Psoas muscle (tissue), 8 donors: ENCODE results near the gene COL18A1. TPM values are rescaled to one million over a fixed set of nuclear protein-coding genes. Genes with fewer than 3 reads are reported as not detected.
"Not testable (repeated sequence)": the region's sequence is repeated elsewhere in the genome, so short reads cannot be mapped to it uniquely, and the experiment has no call there.

Experiments
- ATAC-seq, 4 donors: fragments of 200-7000 bp; cut with Tn5 transposase; one replicate each; pipeline ENCODE4 v1.9.1; 2020; ENCODE audit warnings: moderate library complexity in 3 of 4, mild to moderate bottlenecking in 2 of 4
- DNase-seq, 2 donors: peaks; one replicate each; pipeline ENCODE4 v3.0.0-alpha.2; 2020
- H3K27ac ChIP-seq: fragments of 200-600 bp; one replicate; pipeline ENCODE4 v1.8.0; 2022
- H3K27me3 ChIP-seq, 3 donors: fragments of 200-600 bp in 1 of 3; one replicate each; pipeline versions ENCODE4 v1.6.1 to v1.8.0; 2013 to 2022; ENCODE audit warnings: low read length in 2 of 3, mild to moderate bottlenecking in 2 of 3, moderate library complexity in 1 of 3; ENCODE audit not compliant: insufficient read depth in 3 of 3
- H3K36me3 ChIP-seq, 2 donors: fragments of 200-600 bp in 1 of 2; one replicate each; pipeline versions ENCODE4 v1.6.1 to v1.8.0; 2013 to 2022; ENCODE audit warnings: low read depth in 1 of 2, mild to moderate bottlenecking in 1 of 2, moderate library complexity in 1 of 2; ENCODE audit not compliant: insufficient read depth in 1 of 2
- H3K4me1 ChIP-seq: fragments of 200-600 bp; one replicate; pipeline ENCODE4 v1.8.0; 2022
- H3K4me3 ChIP-seq: fragments of 200-600 bp; one replicate; pipeline ENCODE4 v1.8.0; 2022; ENCODE audit warnings: mild to moderate bottlenecking
- H3K9me3 ChIP-seq: fragments of 200-600 bp; one replicate; pipeline ENCODE4 v1.8.0; 2022
- CTCF ChIP-seq: fragments of 200-600 bp; IDR thresholded peaks from one replicate; pipeline ENCODE4 v1.8.0; 2022; ENCODE audit warnings: antibody characterized with exemption
- WGBS, 3 donors: extraction: QIAGEN DNeasy Blood & Tissue Kit; methylation state at CpG; one replicate each; pipeline versions ENCODE4 v1.1.6 to v1.1.7; 2013; 5-methylcytosine and 5-hydroxymethylcytosine counted together
- intact Hi-C, 2 donors: fragments of 100-400 bp; cut with DNase I; formaldehyde crosslinking; loops; one replicate each; pipeline versions ENCODE4 v1.11.0 to v1.14.2; 2022
- polyA plus RNA-seq, 3 donors: library from polyadenylated mRNA; stranded (reverse); fragments of 200-250 nt; gene quantifications; one replicate each; pipeline ENCODE4 v1.2.3, GENCODE V29; 2013
- total RNA-seq, 4 donors: library from RNA; stranded (reverse); fragmentation: NEBNext Ultra II Directional in 2 of 4; extraction: Animal tissue kit (Norgen Biotek cat#: 25700) in 2 of 4; gene quantifications; one replicate each; pipeline versions ENCODE4 v1.2.1 to v1.2.4, GENCODE V29; 2021 to 2023
- donor health status: healthy with polysubstance abuse.
- donor health status: DM: no; HTN: no; CAD: no; lungs with moderate emphysema.
- donor health status: Bipolar disorder and iron deficiency.
- donor health status: healthy.
- donor health status: DM: yes; HTN: yes; CAD: no.
- donor health status: DM: no; HTN: no; CAD: no.
- donor health status: DM: no; HTN: no; CAD: no.
- donor health status: DM: yes; HTN: yes; CAD: no.

The COL18A1 gene
- total and polyA plus RNA-seq, 7 donors = 4.8 to 25.3 (median 12.1) TPM

- Histone ChIP-seq H3K9me3 (no peaks in the 10 kb centered on the region), H3K4me1 (peaks cover 4% of the 10 kb centered on the region), H3K36me3 (no peaks in the 10 kb centered on the region), H3K27ac (no peak overlapping the region), H3K27me3 (peaks cover 0 to 40% (median 5%) of the 10 kb centered on the region in 3 donors), H3K4me3 (no peak overlapping the region)
- TF ChIP-seq CTCF = no peak
- WGBS, 3 donors = 76 to 79% (median 77%) methylated on average over 29 of the region's 29 CpGs
- DNase-seq (peak in 1 of 2 donors; percentile 36), ATAC-seq (no peak)
- intact Hi-C loops = loop anchor here (5.0 kb wide), 2 partner anchors 263 to 363 kb away; no protein-coding TSS in a partner anchor
These were observed 154.5 kb downstream of the COL18A1 start for GRCh38 chr21:45559216-45560105.

- no peak for ATAC-seq
- Histone ChIP-seq H3K4me3 (no peak overlapping the region), H3K27me3 (peaks cover 0 to 49% (median 8%) of the 10 kb centered on the region in 3 donors), H3K4me1 (peaks cover 4% of the 10 kb centered on the region), H3K27ac (no peak overlapping the region), H3K9me3 (no peaks in the 10 kb centered on the region), H3K36me3 (no peaks in the 10 kb centered on the region)
- DNase-seq = no peak
- WGBS, 3 donors = 76 to 80% (median 79%) methylated on average over 30 of the region's 30 CpGs
- TF ChIP-seq CTCF = no peak
- intact Hi-C loops = no loop called here
These were observed 155.4 kb downstream of the COL18A1 start for GRCh38 chr21:45560106-45561021.

GRCh38 chr21:45561241-45561640 lies 156.3 kb downstream of the COL18A1 start:
- H3K36me3 ChIP-seq, H3K4me1 ChIP-seq, ATAC-seq, H3K27ac ChIP-seq, DNase-seq, intact Hi-C loops, H3K9me3 ChIP-seq, H3K4me3 ChIP-seq: not testable (repeated sequence)
- 89 to 92% (median 92%) methylated on average over 8 of the region's 8 CpGs for WGBS, 3 donors
- peaks cover 0 to 51% (median 8%) of the 10 kb centered on the region in 3 donors for H3K27me3 ChIP-seq

- peaks cover 0 to 55% (median 8%) of the 10 kb centered on the region in 3 donors for H3K27me3 ChIP-seq
- no peak overlapping the region for H3K4me3 ChIP-seq
- H3K4me1 ChIP-seq = no peaks in the 10 kb centered on the region
- H3K9me3 ChIP-seq = no peaks in the 10 kb centered on the region
- ATAC-seq = no peak
- no peak for TF ChIP-seq CTCF
- intact Hi-C loops = no loop called here
- no peak overlapping the region for H3K27ac ChIP-seq
- no peak for DNase-seq
- WGBS, 3 donors = 39 to 43% (median 41%) methylated on average over 10 of the region's 10 CpGs
- H3K36me3 ChIP-seq = no peaks in the 10 kb centered on the region
These were observed 157.4 kb downstream of the COL18A1 start for GRCh38 chr21:45562402-45562801.

GRCh38 chr21:45562965-45563364 lies 158.0 kb downstream of the COL18A1 start:
- intact Hi-C loops = no loop called here
- Histone ChIP-seq H3K4me3 (no peak overlapping the region), H3K27me3 (peaks cover 0 to 57% (median 8%) of the 10 kb centered on the region in 3 donors)

More at GRCh38 chr21:45562965-45563364, 158.0 kb downstream of the COL18A1 start:
- H3K27ac ChIP-seq = no peak overlapping the region
- no peaks in the 10 kb centered on the region for H3K4me1 ChIP-seq
- DNase-seq = no peak
- no peak for TF ChIP-seq CTCF
- H3K36me3 ChIP-seq = no peaks in the 10 kb centered on the region
- H3K9me3 ChIP-seq = no peaks in the 10 kb centered on the region
- WGBS, 3 donors = 19 to 20% (median 19%) methylated on average over 6 of the region's 6 CpGs
- no peak for ATAC-seq
